GM21723 (cell line): ENCODE results near the gene CIP2A.

Experiments used
- ATAC-seq: cut with Tn5 transposase; IDR thresholded peaks from one replicate; pipeline ENCODE4 v1.9.1; 2021; ENCODE audit warnings: mild to moderate bottlenecking, moderate library complexity; ENCODE audit not compliant: unreplicated experiment

The CIP2A gene

GRCh38 chr3:108564564-108564963 lies 24.7 kb downstream of the CIP2A start:
- no peak for ATAC-seq

DNA sequence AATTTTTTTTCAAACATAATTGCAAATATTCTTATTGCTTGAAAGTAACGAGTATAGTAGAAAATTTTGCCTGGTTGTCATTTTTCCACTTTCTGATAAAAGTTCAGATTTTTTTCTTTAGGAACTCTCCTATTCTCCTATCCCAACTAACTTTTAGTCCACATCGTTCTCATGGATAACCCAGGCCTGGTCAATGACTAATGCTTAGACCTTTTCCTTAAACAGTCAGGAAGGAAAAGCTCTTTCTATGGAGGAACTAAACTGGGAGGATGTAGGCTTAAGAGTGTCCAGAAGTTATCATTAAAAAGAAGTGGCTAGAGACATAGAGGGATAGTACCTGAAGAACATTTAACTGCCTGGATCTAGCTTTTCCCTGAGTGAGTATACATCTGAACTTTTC lies 26.7 kb downstream of the CIP2A start:
- no peak for ATAC-seq

DNA sequence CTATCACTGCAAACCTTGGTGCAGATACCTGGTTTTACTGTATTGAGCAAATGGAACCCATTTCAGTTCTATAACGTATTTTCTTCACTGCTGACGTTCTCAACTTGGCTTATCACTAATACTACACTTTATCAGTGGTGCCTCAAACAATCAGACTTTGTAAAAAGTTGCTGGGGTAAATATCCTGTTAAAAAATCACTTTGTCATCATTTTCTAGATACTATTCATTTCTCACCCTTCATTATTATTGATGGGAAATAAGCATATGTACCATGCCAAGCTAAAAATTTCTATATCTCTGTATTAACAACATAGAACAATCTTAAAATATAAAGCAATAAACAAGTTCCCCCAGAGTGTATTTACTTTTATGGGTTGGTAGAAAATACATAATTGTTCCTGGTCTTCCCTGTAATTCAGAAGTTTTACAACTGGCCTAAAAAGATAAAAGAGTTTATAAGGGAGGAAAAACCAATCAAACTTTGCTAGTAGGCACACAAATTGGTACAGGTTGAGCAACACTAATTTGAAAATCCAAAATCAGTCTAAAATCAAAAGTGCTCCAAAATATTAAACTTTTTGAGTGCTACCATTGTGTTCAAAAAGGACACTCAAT lies 33.2 kb downstream of the CIP2A start:
- no peak for ATAC-seq

DNA sequence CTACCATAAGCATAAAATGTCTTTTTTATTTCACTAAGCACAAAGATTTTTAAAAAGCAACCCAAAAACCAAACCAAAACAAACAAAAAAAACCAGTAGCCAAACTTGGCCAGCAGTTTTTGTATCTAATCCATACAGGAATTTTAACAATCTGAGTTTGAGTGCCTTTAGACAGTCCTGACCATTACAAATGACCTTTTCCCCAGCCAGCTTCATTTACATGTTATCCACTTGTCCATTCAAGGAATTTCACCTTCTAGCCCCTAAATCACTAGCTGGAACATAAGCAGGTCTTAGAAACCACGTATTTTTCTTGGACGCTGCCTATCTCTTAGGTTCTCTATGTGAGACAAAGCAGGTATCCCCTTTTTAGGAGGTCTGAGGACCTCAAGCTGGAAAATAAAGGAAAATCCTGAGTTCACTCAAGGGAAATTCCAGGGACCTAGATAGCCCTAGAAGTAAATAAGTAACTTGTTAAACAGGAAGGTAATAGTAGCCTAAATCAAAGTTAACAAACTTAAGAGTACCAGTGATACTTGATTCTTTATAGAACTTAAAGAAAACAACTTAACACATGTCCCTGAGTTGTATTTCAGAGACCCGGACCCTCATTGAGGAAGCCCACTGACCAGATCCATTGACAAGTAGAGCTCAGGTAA lies 34.2 kb downstream of the CIP2A start:
- ATAC-seq: no peak

- ATAC-seq: no peak
Observed at GRCh38 chr3:108554229-108554628, 35.0 kb downstream of the CIP2A start.

DNA sequence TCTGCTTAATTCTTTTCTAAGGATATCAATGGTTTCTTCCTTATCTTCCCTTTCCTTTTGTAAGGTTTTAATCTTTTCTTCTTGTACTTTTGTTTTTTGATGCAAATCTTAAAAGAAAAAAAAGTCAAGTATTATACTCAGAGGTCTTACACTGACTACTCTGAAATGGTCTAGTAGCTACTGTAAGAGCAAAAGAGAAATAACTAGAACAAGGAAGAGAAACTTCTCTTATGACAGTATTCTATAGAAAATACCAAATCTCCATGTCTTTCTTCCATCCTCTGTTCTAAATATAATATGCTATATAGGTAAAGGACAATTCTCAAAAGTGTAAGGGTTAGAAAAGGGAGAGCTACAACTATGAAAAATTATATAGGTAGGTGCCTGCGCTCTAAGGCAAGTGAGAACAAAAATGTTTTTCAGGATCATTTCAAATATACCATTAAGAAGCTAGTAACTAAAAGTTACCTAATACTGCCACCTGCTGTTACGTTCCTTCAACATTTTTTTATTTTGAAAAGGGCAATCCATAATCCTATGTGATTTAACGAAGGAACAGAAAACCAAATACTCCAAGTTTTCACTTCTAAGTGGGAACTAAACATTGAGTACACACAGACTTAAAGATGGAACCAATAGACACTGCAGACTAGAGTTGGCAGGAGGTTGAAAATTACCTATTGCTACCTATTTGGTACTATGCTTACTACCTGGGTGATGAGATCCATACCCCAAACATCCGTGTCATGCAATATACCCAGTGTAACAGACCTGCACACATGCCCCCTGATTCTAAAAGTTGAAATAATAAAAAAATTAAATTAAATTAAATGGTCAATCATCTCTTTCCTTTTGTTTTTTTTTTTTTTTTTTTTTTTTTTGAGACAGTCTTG lies 36.7 kb downstream of the CIP2A start:
- peak; percentile 48 for ATAC-seq

DNA sequence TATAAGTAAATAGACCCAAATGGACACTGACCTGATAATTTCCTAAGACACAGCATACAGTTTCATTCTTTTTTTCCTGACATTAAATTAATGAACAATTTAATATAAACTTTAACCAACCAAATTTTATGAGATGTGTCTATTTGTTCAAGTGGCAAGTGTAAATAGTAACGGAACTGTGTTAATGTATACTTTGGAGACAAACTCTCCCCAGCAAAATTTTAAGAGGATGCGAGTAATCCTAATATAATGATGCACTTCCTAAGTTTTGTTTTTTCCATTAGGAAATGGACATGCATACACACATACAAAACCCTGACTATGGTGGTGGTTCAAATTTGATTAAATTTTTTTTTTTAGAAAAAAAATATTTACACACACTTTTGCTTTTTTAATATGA lies 40.4 kb downstream of the CIP2A start:
- ATAC-seq: no peak

DNA sequence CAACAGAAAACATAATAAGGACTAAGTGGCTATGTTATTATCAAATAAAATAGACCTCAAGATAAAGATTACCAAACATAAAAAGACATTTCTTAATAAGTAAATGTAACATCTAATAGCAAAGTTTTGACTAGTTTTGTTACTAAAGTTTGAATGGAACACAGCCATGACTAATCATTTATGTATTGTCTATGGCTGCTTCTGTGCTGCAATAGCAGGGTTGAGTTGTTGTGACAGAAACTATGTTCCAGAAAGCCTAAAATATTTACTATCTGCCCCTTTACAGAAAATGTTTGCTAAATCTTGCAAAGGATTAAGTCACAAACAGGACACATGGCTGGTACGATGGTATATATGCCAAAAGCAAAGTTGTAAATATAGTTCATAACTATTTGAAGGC lies 40.9 kb downstream of the CIP2A start:
- no peak for ATAC-seq

GRCh38 chr3:108546692-108547091 lies 42.5 kb downstream of the CIP2A start:
- peak; percentile 59 for ATAC-seq

DNA sequence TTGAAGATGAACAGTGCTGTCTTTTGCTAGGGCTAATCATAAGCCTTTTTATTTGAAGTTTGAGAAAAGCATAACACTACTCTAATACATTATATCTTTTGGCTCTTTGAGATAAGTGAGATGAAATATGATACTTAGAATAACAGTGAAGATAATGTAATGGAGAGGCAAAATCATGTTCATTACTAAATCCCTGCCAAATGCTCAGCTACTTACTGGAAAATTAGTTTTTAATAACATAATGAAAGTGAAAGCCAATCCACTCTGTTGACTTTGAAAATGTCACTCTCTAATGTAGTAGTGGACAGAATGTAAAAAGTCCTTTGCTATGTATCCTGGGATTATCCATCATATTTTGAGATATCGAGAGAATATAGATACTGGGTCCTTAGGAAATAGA lies 43.0 kb downstream of the CIP2A start:
- ATAC-seq: peak; percentile 53

GRCh38 chr3:108538083-108538482 lies 51.2 kb downstream of the CIP2A start:
- no peak for ATAC-seq

GRCh38 chr3:108528459-108529252 lies 60.6 kb downstream of the CIP2A start:
- ATAC-seq: peak; percentile 96

DNA sequence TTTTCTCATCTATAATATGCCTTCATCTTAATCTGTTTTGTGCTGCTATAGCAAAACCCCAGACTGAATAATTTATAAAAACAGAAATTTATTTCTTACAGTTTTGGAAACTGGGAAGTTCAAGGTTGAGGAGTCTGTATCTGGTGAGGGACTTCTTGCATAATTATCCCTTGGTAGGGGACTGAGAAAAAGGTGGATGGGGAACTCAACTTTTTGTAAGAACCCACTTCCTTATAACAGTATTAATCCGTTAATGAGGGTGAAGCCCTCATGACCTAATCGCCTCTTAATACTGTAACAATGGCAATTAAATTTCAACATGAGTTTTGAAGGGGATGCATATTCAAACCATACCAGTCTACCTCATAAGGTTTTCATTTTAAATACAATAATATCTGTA lies 61.4 kb downstream of the CIP2A start:
- no peak for ATAC-seq

- ATAC-seq: no peak
Observed at GRCh38 chr3:108527109-108527508, 62.1 kb downstream of the CIP2A start.

- no peak for ATAC-seq
Observed at GRCh38 chr3:108525971-108526370, 63.3 kb downstream of the CIP2A start.

GRCh38 chr3:108525256-108525655 lies 64.0 kb downstream of the CIP2A start:
- ATAC-seq: no peak

DNA sequence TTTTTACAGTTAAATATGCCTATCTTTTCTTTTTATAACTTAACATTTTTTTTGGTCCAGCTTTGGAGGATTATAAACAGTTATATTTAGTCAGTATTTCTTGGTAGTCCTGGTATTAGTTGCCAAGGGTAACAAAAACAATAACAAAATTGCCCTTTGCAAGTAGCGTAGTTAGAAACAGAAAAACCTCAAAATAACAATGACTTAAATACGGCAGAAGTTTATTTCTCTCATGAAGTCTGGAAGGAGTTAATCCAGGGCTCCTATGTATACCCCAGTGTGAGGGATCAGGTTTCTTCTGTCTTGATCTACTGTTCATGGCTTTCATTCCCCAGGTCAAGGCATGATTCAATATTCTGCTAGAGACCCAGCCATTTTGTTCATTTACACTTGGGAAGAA lies 64.7 kb downstream of the CIP2A start:
- no peak for ATAC-seq

DNA sequence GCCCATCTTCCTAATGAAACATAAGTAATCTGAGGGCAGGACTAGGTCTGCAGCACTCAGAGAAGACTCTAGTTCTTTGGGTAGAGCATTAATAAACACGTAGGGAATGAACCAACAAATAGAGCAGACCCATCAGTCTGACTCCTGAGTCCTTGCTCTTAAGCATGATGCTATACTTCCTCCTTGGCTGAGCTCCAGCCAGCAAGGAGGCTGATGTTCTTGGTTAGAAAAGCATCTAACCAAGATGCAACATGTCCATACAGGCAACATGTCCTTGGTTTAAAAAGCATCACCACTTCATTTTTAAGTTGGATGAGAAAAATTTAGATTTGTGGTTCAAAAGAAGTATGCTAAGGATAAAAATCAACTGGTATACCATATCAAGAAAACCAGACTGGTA lies 70.3 kb downstream of the CIP2A start:
- ATAC-seq: no peak

DNA sequence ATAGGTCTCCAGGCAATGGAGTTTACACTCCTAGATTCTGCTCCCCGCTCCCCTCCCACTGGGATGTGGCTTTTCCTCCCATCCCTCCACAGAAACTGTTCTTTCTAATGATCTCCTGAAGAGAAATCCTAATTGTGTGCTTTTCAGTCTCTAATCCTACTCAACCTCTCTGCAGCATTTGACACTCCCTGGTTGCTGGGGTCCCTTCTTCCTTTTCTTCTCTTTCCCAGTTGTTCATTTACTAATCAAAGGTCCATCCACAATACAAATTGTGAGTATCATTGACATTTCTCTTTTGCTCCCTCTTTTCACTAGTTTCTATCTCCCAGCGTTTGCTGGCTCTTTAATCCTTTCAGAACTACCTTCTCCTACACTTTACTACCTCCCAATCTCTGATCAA lies 72.4 kb downstream of the CIP2A start:
- no peak for ATAC-seq

DNA sequence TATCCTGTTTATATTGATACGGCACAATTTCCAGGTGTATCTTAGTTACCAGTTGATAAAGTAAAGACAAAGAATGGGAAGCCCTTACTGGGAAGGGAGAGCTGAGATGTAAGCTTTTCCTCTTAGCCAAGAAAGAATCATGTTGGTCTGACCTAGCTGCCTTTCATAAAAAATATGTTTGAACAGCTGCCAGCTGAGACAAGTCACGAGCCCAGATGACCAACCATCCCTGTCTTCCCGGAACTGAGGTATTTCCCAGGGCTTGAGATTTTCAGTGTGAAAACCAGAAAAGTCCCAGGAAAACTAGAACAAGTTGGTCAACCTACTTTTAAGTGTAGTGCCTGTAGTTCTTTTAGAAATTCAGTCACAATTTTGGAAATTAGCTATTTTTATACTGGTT lies 75.3 kb downstream of the CIP2A start:
- no peak for ATAC-seq

DNA sequence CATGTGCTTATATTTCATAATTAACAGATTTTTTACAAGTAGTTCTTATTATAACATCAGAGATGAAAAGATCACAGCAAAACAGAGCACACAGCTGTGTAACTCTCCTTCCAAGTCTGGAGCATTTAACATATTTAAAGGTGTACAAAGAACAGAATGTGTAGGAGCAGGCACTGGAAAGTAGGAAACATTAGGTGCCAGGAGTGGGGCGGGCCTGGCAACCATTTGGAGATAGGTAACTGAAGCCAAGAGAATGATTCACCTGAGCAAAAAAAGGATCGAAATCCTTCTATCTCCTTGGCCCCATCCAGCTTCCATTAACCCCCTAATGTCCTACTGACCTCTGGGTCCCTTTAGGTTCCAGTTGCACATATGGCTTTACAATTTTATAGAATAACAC lies 76.6 kb downstream of the CIP2A start:
- no peak for ATAC-seq
